Measurements from ENCODE around the gene NKAPD1. TPM values are rescaled to one million over a fixed set of nuclear protein-coding genes. Genes with fewer than 3 reads are reported as not detected.
A peak's percentile ranks its signal among the peaks of the same experiment; 100 is the strongest.
"Not testable (repeated sequence)": the region's sequence is repeated elsewhere in the genome, so short reads cannot be mapped to it uniquely, and the experiment has no call there.

NKAPD1 gene
- 34.8 TPM for polyA plus RNA-seq (2013, experiment 1 of 4)
- 40.2 TPM for polyA plus RNA-seq (2013, experiment 2 of 4)
- polyA plus RNA-seq (2013, experiment 3 of 4): 24.7 TPM
- 30.8 TPM for polyA plus RNA-seq (2013, experiment 4 of 4)

DNA sequence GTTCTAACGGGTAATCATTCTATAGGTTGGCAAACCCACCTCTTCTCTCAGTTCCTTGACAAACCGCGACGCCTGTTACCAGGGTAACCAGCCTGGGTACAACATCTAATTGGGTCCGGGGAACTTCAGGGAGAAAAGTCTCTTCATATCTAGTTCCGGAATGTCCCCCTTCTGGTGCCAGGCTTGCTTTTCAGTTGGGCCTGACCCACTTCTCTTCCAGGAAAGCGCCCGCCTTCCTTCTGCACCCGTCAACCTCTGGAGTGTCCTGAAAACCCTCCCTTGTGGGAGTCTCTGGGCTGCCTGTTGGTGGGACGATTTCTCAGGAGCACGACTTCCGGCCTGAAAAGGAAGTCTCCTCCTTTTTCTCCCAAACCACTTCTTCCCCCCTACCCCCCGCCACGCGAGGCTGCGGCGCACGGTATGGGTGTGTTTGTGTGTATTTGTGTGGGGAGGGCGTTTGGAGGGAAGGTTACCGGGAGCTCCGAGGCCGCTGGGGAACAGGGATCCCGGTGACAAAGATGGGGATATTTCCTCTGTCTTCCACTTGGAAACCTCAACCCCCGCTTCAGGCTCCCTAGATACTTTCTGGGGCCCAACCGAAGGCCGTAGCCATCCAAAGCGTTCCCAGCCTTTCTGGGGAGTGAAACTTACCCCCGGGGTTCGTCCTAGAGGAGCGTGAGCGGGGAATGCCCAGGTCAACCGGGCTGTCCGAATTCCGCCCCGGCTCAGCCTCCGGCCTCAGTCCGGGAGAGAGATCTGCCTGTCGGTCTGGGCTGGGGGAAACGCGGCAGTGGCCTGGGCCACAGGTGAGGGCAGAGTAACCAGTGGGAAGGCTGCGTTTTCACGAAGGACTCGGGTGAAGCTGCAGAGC is at the start of gene NKAPD1, which contains the start of gene PIH1D2:
Gene NKAPD1 (plus strand): TSS at position 359 of the 871 bp plus-strand sequence. CDS start 1,276 bp downstream, outside the sequence.
Gene PIH1D2 (minus strand): TSS at position 77 of the 871 bp plus-strand sequence. CDS start 843 bp downstream, outside the sequence.
- no peaks in the 10 kb centered on the region for H3K27me3 ChIP-seq (ENCODE audit: control insufficient read depth, insufficient read depth, low read length, poor library complexity, severe bottlenecking)
- WGBS, 2 experiments: 1% methylated on average over 39 to 43 of the region's 43 CpGs
- H3K36me3 ChIP-seq (ENCODE audit: control insufficient read depth, insufficient read depth, low read length): peaks cover 19% of the 10 kb centered on the region
- peaks cover 3% of the 10 kb centered on the region for H3K4me1 ChIP-seq (ENCODE audit: control insufficient read depth, insufficient read depth, low read length)
- H3K9me3 ChIP-seq (ENCODE audit: control insufficient read depth, low read length): no peaks in the 10 kb centered on the region
- H3K4me3 ChIP-seq (ENCODE audit: insufficient read depth, low read depth, low read length): peak within 1 kb of the TSS; percentile 93
- H3K27ac ChIP-seq (ENCODE audit: insufficient read depth, low read depth, low read length, poor library complexity, severe bottlenecking): peak within 1 kb of the TSS; percentile 97

- H3K27me3 ChIP-seq (ENCODE audit: control insufficient read depth, insufficient read depth, low read length, poor library complexity, severe bottlenecking): no peaks in the 10 kb centered on the region
- WGBS, 2 experiments: 0% methylated on average over 71 of the region's 71 CpGs
- H3K27ac ChIP-seq (ENCODE audit: insufficient read depth, low read depth, low read length, poor library complexity, severe bottlenecking): peak within 1 kb of the TSS; percentile 93
- peak within 1 kb of the TSS; percentile 98 for H3K4me3 ChIP-seq (ENCODE audit: insufficient read depth, low read depth, low read length)
- H3K9me3 ChIP-seq (ENCODE audit: control insufficient read depth, low read length): no peaks in the 10 kb centered on the region
- H3K36me3 ChIP-seq (ENCODE audit: control insufficient read depth, insufficient read depth, low read length): peaks cover 17% of the 10 kb centered on the region
- H3K4me1 ChIP-seq (ENCODE audit: control insufficient read depth, insufficient read depth, low read length): peaks cover 5% of the 10 kb centered on the region
These were observed 49.1 kb upstream of the NKAPD1 start, which contains the start of gene DLAT for GRCh38 chr11:112024773-112025678. Gene DLAT (plus strand): TSS chr11:112025408. CDS start chr11:112025473, 65 bp downstream.

DNA sequence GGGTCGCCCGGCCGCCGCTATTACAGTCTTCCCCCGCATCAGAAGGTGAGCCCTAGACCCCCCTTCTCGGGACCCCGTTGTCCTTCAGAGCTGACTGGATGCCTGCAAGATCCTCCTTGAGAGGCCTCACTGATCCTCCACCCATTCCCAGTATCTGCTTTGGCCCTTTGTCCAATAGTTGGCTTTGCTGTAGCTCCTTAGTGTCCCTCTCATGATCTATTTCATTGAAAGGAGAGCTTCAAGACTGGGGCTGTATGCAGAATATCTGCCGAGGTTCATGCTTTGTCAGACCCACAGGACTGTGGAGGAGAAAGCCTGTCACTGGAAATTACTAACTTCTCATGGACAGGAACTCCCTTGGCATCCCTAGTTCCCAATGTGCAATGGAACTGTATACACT is 48.4 kb upstream of the NKAPD1 start:
- Histone ChIP-seq H3K4me3 (ENCODE audit: insufficient read depth, low read depth, low read length) (peak overlapping the region; percentile 98), H3K36me3 (ENCODE audit: control insufficient read depth, insufficient read depth, low read length) (peaks cover 22% of the 10 kb centered on the region), H3K9me3 (ENCODE audit: control insufficient read depth, low read length) (no peaks in the 10 kb centered on the region), H3K27me3 (ENCODE audit: control insufficient read depth, insufficient read depth, low read length, poor library complexity, severe bottlenecking) (no peaks in the 10 kb centered on the region), H3K27ac (ENCODE audit: insufficient read depth, low read depth, low read length, poor library complexity, severe bottlenecking) (peak overlapping the region; percentile 16), H3K4me1 (ENCODE audit: control insufficient read depth, insufficient read depth, low read length) (peaks cover 5% of the 10 kb centered on the region)
- WGBS, 2 experiments: 0 to 1% methylated on average over 8 of the region's 8 CpGs

GRCh38 chr11:112026784-112027410 is 47.2 kb upstream of the NKAPD1 start:
- H3K36me3 ChIP-seq (ENCODE audit: control insufficient read depth, insufficient read depth, low read length): peaks cover 28% of the 10 kb centered on the region
- H3K9me3 ChIP-seq (ENCODE audit: control insufficient read depth, low read length); H3K27me3 ChIP-seq (ENCODE audit: control insufficient read depth, insufficient read depth, low read length, poor library complexity, severe bottlenecking); H3K4me1 ChIP-seq (ENCODE audit: control insufficient read depth, insufficient read depth, low read length); H3K27ac ChIP-seq (ENCODE audit: insufficient read depth, low read depth, low read length, poor library complexity, severe bottlenecking); H3K4me3 ChIP-seq (ENCODE audit: insufficient read depth, low read depth, low read length): not testable (repeated sequence)
- 94 to 98% methylated on average over 44 to 47 of the region's 49 CpGs for WGBS, 2 experiments

GRCh38 chr11:112029460-112029859 is 44.6 kb upstream of the NKAPD1 start:
- Histone ChIP-seq H3K27me3 (ENCODE audit: control insufficient read depth, insufficient read depth, low read length, poor library complexity, severe bottlenecking) (no peaks in the 10 kb centered on the region), H3K4me1 (ENCODE audit: control insufficient read depth, insufficient read depth, low read length) (no peaks in the 10 kb centered on the region), H3K9me3 (ENCODE audit: control insufficient read depth, low read length) (no peaks in the 10 kb centered on the region), H3K36me3 (ENCODE audit: control insufficient read depth, insufficient read depth, low read length) (peaks cover 42% of the 10 kb centered on the region), H3K4me3 (ENCODE audit: insufficient read depth, low read depth, low read length) (no peak overlapping the region), H3K27ac (ENCODE audit: insufficient read depth, low read depth, low read length, poor library complexity, severe bottlenecking) (no peak overlapping the region)
- 91 to 96% methylated on average over 2 of the region's 2 CpGs for WGBS, 2 experiments

DNA sequence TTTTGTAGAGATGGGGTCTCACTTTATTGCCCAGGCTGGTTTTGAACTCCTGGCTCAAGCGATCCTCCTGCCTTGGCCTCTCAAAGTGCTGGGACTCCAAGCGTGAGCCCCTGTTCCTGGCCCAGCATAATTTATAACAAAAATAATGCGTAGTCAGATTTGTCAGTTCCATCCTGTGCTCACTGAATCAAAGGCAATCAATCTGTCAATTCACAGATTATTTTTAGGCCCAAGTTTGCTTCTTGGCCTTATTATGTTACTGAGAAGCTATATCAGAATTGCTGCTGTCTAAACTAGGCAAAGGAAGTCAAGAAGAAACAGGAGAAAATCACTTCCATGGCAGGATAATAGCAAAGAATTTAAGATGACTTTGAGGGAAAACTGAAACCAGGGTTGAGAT is 40.2 kb upstream of the NKAPD1 start:
- Histone ChIP-seq H3K9me3 (ENCODE audit: control insufficient read depth, low read length) (no peaks in the 10 kb centered on the region), H3K36me3 (ENCODE audit: control insufficient read depth, insufficient read depth, low read length) (peaks cover 56% of the 10 kb centered on the region), H3K27me3 (ENCODE audit: control insufficient read depth, insufficient read depth, low read length, poor library complexity, severe bottlenecking) (no peaks in the 10 kb centered on the region), H3K4me3 (ENCODE audit: insufficient read depth, low read depth, low read length) (no peak overlapping the region), H3K27ac (ENCODE audit: insufficient read depth, low read depth, low read length, poor library complexity, severe bottlenecking) (no peak overlapping the region), H3K4me1 (ENCODE audit: control insufficient read depth, insufficient read depth, low read length) (no peaks in the 10 kb centered on the region)
- WGBS, 2 experiments: 92 to 94% methylated on average over 3 of the region's 3 CpGs

- H3K4me3 ChIP-seq (ENCODE audit: insufficient read depth, low read depth, low read length): no peak overlapping the region
- no peak overlapping the region for H3K27ac ChIP-seq (ENCODE audit: insufficient read depth, low read depth, low read length, poor library complexity, severe bottlenecking)
- H3K9me3 ChIP-seq (ENCODE audit: control insufficient read depth, low read length): no peaks in the 10 kb centered on the region
- H3K36me3 ChIP-seq (ENCODE audit: control insufficient read depth, insufficient read depth, low read length): peaks cover 42% of the 10 kb centered on the region
- H3K4me1 ChIP-seq (ENCODE audit: control insufficient read depth, insufficient read depth, low read length): no peaks in the 10 kb centered on the region
- H3K27me3 ChIP-seq (ENCODE audit: control insufficient read depth, insufficient read depth, low read length, poor library complexity, severe bottlenecking): no peaks in the 10 kb centered on the region
These were observed 36.6 kb upstream of the NKAPD1 start for GRCh38 chr11:112037527-112037926.

DNA sequence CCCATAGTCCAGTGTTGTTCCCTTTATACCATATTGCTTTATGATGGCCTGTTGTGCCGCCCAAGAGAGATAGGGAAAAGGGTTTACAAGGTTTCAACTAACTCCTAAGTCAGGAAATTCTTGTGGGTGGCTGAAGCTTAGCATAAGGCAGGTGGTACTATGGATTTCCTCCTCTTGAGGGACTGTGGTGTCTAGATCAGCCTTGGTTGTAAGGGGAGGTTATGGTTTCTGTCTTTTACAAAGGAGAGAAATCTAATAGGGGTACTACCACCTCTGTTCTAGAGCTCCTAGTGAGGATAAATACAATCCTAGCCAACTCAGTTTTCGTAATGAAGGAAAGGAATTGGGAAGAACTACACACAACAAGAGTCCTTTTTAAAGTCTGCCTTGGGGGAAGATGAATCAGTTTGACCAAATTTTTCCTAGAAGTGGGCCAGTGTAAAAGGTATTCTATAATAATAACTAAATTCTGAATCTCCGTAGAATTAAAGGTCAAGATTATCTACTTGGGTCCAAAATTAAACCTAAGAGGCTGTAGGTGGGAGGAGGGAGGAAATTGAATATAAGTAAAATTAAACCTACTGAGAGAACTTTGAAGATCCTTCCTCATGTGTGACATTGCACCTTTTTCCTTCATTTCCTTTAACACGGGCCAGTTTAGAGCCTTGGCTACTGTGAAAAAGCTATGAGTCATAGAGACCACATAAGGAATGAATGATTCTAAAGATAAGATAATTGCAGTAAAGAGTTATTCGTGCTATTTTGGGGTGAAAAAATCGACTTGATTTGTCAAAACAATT is 31.7 kb upstream of the NKAPD1 start:
- Histone ChIP-seq H3K27ac (ENCODE audit: insufficient read depth, low read depth, low read length, poor library complexity, severe bottlenecking) (no peak overlapping the region), H3K27me3 (ENCODE audit: control insufficient read depth, insufficient read depth, low read length, poor library complexity, severe bottlenecking) (no peaks in the 10 kb centered on the region), H3K36me3 (ENCODE audit: control insufficient read depth, insufficient read depth, low read length) (peaks cover 39% of the 10 kb centered on the region), H3K4me1 (ENCODE audit: control insufficient read depth, insufficient read depth, low read length) (no peaks in the 10 kb centered on the region), H3K4me3 (ENCODE audit: insufficient read depth, low read depth, low read length) (no peak overlapping the region), H3K9me3 (ENCODE audit: control insufficient read depth, low read length) (no peaks in the 10 kb centered on the region)
- 83 to 98% methylated on average over 3 to 6 of the region's 6 CpGs for WGBS, 2 experiments

DNA sequence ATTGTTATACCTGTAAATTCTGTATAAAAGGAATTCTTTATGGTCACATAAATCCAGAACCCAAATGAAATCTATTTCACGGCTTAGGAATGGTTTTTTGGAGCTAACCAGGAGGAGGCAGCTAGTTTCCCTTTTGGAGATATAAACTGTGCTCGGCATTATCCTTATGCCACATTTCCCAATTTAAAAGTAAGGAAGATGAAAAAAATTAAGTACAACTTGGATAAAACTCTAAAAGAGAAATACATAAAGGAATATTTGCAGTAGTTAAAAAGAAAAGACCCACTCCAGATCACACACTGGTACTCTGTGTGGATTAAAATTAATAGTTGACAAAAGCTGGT is 31.2 kb upstream of the NKAPD1 start:
- Histone ChIP-seq H3K9me3 (ENCODE audit: control insufficient read depth, low read length) (no peaks in the 10 kb centered on the region), H3K36me3 (ENCODE audit: control insufficient read depth, insufficient read depth, low read length) (peaks cover 33% of the 10 kb centered on the region), H3K27ac (ENCODE audit: insufficient read depth, low read depth, low read length, poor library complexity, severe bottlenecking) (no peak overlapping the region), H3K4me1 (ENCODE audit: control insufficient read depth, insufficient read depth, low read length) (no peaks in the 10 kb centered on the region), H3K4me3 (ENCODE audit: insufficient read depth, low read depth, low read length) (no peak overlapping the region), H3K27me3 (ENCODE audit: control insufficient read depth, insufficient read depth, low read length, poor library complexity, severe bottlenecking) (no peaks in the 10 kb centered on the region)
- WGBS, 2 experiments: 100% methylated on average over 1 of the region's 2 CpGs

Data from ectodermal cell (in vitro differentiated cells).